Measurements from ENCODE around the gene SPDYE18.
A peak's percentile ranks its signal among the peaks of the same experiment; 100 is the strongest.
"Not testable (repeated sequence)": the region's sequence is repeated elsewhere in the genome, so short reads cannot be mapped to it uniquely, and the experiment has no call there.

The SPDYE18 gene

GRCh38 chr7:77062557-77062956 is at the start of gene SPDYE18:
SPDYE18 (minus strand) TSS chr7:77062558; CDS start chr7:77060512, 2,046 bp downstream.
- DNase-seq = not testable (repeated sequence)

- not testable (repeated sequence) for DNase-seq
Measured at GRCh38 chr7:77108362-77108761, 46.0 kb upstream of the SPDYE18 start.

GRCh38 chr7:77107659-77108058 is 45.3 kb upstream of the SPDYE18 start:
- DNase-seq = peak; percentile 3

GRCh38 chr7:77105904-77106303 is 43.5 kb upstream of the SPDYE18 start:
- not testable (repeated sequence) for DNase-seq

- DNase-seq = not testable (repeated sequence)
Measured at GRCh38 chr7:77102671-77103070, 40.3 kb upstream of the SPDYE18 start.

GRCh38 chr7:77101187-77101586 is 38.8 kb upstream of the SPDYE18 start:
- not testable (repeated sequence) for DNase-seq

- not testable (repeated sequence) for DNase-seq
Measured at GRCh38 chr7:77100501-77100900, 38.1 kb upstream of the SPDYE18 start.

- DNase-seq = not testable (repeated sequence)
Measured at GRCh38 chr7:77092301-77092700, 29.9 kb upstream of the SPDYE18 start.

- DNase-seq = not testable (repeated sequence)
Measured at GRCh38 chr7:77082192-77082591, 19.8 kb upstream of the SPDYE18 start.

- DNase-seq = not testable (repeated sequence)
Measured at GRCh38 chr7:77080236-77080635, 17.9 kb upstream of the SPDYE18 start.

GRCh38 chr7:77079624-77080023 is 17.3 kb upstream of the SPDYE18 start:
- not testable (repeated sequence) for DNase-seq

- not testable (repeated sequence) for DNase-seq
Measured at GRCh38 chr7:77079112-77079511, 16.8 kb upstream of the SPDYE18 start.

GRCh38 chr7:77077060-77077459 is 14.7 kb upstream of the SPDYE18 start:
- not testable (repeated sequence) for DNase-seq

- DNase-seq = not testable (repeated sequence)
Measured at GRCh38 chr7:77074786-77075396, 12.5 kb upstream of the SPDYE18 start.

GRCh38 chr7:77071108-77071507 is 8.8 kb upstream of the SPDYE18 start:
- not testable (repeated sequence) for DNase-seq

- DNase-seq = not testable (repeated sequence)
Measured at GRCh38 chr7:77065869-77066268, 3.5 kb upstream of the SPDYE18 start.

GRCh38 chr7:77063732-77064131 is 1.4 kb upstream of the SPDYE18 start:
- not testable (repeated sequence) for DNase-seq

- DNase-seq = not testable (repeated sequence)
Measured at GRCh38 chr7:77032261-77032660, 30.1 kb downstream of the SPDYE18 start, which contains the start of gene SPDYE17. SPDYE17 (minus strand) TSS chr7:77032361; CDS start chr7:77030570, 1,791 bp downstream.

- DNase-seq = not testable (repeated sequence)
Measured at GRCh38 chr7:77026349-77026748, 36.0 kb downstream of the SPDYE18 start.

- DNase-seq = not testable (repeated sequence)
Measured at GRCh38 chr7:77010074-77010680, 52.2 kb downstream of the SPDYE18 start.

- not testable (repeated sequence) for DNase-seq
Measured at GRCh38 chr7:77008000-77008399, 54.4 kb downstream of the SPDYE18 start.

GRCh38 chr7:77006127-77007110 is 55.9 kb downstream of the SPDYE18 start:
- DNase-seq = not testable (repeated sequence)

GRCh38 chr7:77005461-77006057 is 56.8 kb downstream of the SPDYE18 start:
- DNase-seq = not testable (repeated sequence)
